ENCODE results near the gene SCAMP5.

Gene SCAMP5

DNA sequence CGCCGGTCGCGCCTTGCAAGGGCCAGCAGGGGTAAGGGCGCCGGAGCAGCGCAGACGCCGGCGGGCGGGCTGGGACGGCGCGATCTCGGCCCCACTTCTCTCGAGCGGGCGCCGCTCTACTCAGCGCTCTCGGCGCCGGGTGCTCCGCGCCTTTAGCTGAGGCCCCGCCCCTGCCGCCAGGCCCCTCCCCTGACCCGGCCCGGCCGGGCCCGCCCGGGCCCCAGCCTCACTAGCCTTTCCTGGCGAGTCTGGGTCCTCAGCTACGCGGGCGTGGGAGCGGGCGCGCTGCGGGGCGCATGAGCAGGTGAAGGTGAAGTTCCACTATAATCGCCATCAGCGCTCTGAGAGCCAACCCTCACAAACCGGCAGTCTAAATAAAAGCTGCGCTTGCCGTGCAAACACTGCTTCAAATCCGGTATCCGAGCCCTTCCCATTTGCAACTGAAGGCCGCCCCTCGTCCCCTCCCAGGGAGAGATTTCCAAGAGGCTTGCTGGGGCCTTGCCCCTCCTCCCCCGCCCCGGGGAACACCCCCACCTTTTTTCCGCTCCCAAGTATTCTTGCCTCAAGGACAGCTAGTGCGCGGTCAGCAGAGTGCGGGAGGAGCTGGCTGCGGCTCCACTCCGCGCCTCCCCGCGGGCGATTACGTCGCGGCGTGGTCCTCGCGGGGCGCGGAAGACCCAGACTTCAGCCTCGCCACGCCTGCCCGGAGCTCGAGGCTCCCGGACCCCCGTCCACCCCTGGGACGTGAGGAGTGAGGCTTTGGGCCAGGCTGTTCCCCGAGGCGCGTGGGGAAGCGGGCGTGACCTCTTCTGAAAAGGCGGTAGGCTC, 38.5 kb upstream of the SCAMP5 start, which contains the start of gene RPP25:
Gene RPP25 (minus strand): TSS at position 125 of the 828 bp plus-strand sequence. CDS start 189 bp downstream, outside the sequence.
- no peak for TF ChIP-seq CTCF (IDR thresholded peaks at IDR 0.05; ENCODE audit: control insufficient read depth, extremely low read depth, insufficient read depth)
- H3K4me3 ChIP-seq (ENCODE audit: low read depth, low read length): peak within 1 kb of the TSS; percentile 40
- DNase-seq (ENCODE audit: low read depth): no peak

DNA sequence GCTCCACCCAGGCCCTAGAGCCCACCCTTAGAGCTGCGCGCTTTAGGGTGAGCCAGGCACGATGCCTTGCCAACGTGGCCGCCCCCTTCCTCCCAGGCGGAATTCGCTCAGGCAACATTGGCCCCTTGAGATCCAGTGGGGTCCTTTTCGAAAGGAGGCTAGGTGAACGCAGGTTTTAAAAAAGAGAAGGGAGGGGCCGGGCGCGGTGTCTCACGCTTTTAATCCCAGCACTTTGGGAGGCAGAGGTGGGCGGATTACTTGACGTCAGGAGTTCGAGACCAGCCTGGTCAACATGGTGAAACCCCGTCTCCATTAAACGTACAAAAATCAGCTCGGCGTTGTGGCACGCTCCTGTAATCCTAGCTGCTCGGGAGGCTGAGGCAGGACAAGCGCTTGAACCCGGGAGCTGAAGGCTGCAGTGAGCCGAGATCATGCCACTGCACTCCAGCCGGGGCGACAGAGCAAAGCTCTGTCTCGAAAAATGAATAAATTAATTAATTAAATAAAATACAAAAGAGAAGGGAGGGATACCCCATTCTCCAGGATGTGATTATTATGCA, 37.8 kb upstream of the SCAMP5 start:
- TF ChIP-seq CTCF (IDR thresholded peaks at IDR 0.05; ENCODE audit: control insufficient read depth, extremely low read depth, insufficient read depth): no peak
- no peak overlapping the region for H3K4me3 ChIP-seq (ENCODE audit: low read depth, low read length)
- no peak for DNase-seq (ENCODE audit: low read depth)

- DNase-seq (ENCODE audit: low read depth): no peak
- no peak overlapping the region for H3K4me3 ChIP-seq (ENCODE audit: low read depth, low read length)
- TF ChIP-seq CTCF (IDR thresholded peaks at IDR 0.05; ENCODE audit: control insufficient read depth, extremely low read depth, insufficient read depth): no peak
Measured at GRCh38 chr15:74958320-74958907, 36.9 kb upstream of the SCAMP5 start.

DNA sequence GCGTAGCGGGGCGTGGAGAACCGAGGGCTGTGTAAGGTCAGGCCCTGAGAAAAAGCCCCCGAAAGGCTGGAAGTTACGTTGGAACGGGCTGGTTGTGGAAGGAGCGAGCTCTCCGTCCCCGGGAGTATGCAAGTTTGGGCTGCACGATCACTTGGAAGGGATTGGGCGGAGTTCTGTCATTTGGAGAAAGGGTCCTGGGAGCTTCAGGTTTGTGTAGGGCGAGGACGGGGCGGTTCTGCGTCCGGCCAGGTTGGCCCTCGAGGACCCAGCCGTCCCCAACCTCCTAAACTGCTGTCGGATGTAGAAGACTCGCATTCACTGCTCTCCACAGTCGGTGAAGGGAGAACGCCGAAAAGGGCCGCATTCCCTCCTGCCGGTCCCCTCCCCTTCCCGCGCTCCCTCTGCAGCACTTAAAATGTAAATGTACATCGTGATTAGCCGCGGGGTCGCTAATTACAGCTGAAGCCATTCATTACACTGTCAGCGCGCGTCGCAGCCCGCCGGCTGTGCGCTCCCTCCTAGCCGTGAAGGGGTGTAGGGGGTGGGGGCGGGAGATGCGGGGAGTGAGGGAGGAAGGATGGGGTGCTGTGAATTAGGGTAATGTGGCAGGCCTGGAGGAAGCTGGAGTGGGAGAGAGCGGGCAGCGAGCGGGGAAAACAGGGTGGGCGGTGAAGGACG, 36.3 kb upstream of the SCAMP5 start:
- no peak overlapping the region for H3K4me3 ChIP-seq (ENCODE audit: low read depth, low read length)
- no peak for TF ChIP-seq CTCF (IDR thresholded peaks at IDR 0.05; ENCODE audit: control insufficient read depth, extremely low read depth, insufficient read depth)
- no peak for DNase-seq (ENCODE audit: low read depth)

GRCh38 chr15:74959586-74959939, 35.8 kb upstream of the SCAMP5 start:
- DNase-seq (ENCODE audit: low read depth): no peak
- no peak for TF ChIP-seq CTCF (IDR thresholded peaks at IDR 0.05; ENCODE audit: control insufficient read depth, extremely low read depth, insufficient read depth)
- no peak overlapping the region for H3K4me3 ChIP-seq (ENCODE audit: low read depth, low read length)

- DNase-seq (ENCODE audit: low read depth): no peak
- no peak overlapping the region for H3K4me3 ChIP-seq (ENCODE audit: low read depth, low read length)
- TF ChIP-seq CTCF (IDR thresholded peaks at IDR 0.05; ENCODE audit: control insufficient read depth, extremely low read depth, insufficient read depth): no peak
Measured at GRCh38 chr15:74960286-74960685, 35.1 kb upstream of the SCAMP5 start.
